H7 (cell line): ENCODE data around the gene MLXIPL. TPM values are rescaled to one million over a fixed set of nuclear protein-coding genes. Genes with fewer than 3 reads are reported as not detected.
A peak's percentile ranks its signal among the peaks of the same experiment; 100 is the strongest.
"Not testable (repeated sequence)": the region's sequence is repeated elsewhere in the genome, so short reads cannot be mapped to it uniquely, and the experiment has no call there.

Experiments
- DNase-seq: peaks from one replicate; pipeline ENCODE4 v3.0.0; 2012
- H3K27me3 ChIP-seq: 2 replicates; pipeline ENCODE4 v1.6.0; 2011; ENCODE audit warnings: mild to moderate bottlenecking, low read length; ENCODE audit not compliant: control insufficient read depth, insufficient read depth
- H3K36me3 ChIP-seq: replicated peaks from 2 replicates; pipeline ENCODE4 v1.5.1; 2011; ENCODE audit warnings: low read length; ENCODE audit not compliant: control insufficient read depth, insufficient read depth
- H3K4me3 ChIP-seq: 2 replicates; pipeline ENCODE4 v1.5.1; 2011; ENCODE audit warnings: low read depth, mild to moderate bottlenecking, control low read depth, low read length, moderate library complexity; ENCODE audit not compliant: insufficient read depth
- total RNA-seq: library from RNA; depleted of rRNA; stranded (reverse); fragments of >200 nt; shearing (Covaris generic); gene quantifications from 2 replicates; pipeline ENCODE4 v1.2.3, GENCODE V29; 2014

The MLXIPL gene
- total RNA-seq, 1 experiment from 2014 or later: 0.73 TPM

DNA sequence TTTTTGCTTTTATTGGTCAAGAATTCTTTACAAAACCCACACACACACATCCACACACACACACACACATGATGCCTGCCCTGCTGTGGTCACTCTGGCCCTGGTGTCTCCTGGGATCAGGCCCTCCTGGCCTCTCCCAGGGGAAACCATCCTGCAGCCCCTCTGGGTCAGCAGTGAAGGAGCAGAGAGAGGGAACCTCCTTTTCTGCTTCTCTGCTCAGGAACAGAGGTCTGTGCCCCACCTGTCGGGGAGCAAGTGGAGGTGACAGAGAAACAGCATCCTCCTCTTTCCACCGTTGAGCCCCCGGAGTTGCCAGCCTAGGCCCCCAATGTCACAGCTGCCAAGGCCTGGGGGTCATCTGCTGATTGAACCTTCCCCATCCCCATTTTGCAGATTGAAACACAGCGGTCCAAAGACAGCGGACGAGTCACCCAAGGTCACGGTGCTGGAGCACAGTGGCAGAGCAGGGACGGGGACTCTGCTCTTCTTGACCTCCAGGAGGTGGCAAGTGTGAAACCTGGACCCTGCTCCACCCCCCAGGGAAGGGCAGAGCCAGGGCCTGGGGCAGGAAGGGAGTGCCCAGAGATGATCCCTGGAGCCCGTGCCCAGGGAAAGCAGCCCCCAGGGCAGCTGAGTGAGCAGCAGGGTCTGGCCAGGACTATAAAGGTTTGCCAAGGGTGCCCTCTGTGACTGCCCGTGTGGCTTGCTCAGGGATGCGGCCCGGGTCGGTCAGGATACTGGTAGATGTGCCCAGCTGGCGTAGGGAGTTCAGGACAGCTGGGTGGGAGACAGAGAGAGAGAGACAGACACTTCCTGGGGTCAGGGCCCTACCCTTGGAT lies 30.9 kb downstream of the MLXIPL start:
- Histone ChIP-seq H3K27me3 (no peaks in the 10 kb centered on the region), H3K4me3 (no peak overlapping the region), H3K36me3 (no peaks in the 10 kb centered on the region)
- DNase-seq: no peak

DNA sequence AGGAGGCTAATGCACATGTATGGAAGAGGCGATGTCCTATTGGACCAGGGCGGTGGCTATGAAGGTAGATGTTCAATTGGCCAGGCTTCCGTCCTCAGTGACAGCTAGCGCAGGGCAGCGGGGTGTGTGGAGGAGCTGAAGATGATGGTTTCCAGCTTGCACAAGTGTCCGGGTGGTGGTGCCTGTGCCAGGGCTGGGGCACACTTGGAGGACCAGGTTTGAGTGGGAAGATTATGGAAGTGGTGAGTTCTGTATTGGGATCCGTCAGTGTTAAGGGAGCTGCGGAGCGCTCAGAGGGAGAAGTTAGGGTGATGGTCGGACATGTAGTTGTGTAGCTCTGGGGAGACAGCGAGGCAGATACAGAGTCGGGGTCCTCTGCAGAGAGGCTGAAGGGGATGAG lies 37.4 kb downstream of the MLXIPL start:
- H3K4me3 ChIP-seq: no peak overlapping the region
- no peak for DNase-seq
- H3K36me3 ChIP-seq: no peaks in the 10 kb centered on the region

GRCh38 chr7:73585196-73585595 lies 39.1 kb downstream of the MLXIPL start:
- no peaks in the 10 kb centered on the region for H3K36me3 ChIP-seq
- H3K27me3 ChIP-seq: peaks cover 5% of the 10 kb centered on the region
- no peak overlapping the region for H3K4me3 ChIP-seq
- DNase-seq: no peak

More for the DNA sequence above, 37.4 kb downstream of the MLXIPL start:
- H3K27me3 ChIP-seq: peaks cover 2% of the 10 kb centered on the region

- H3K4me3 ChIP-seq: no peak overlapping the region
- no peaks in the 10 kb centered on the region for H3K36me3 ChIP-seq
- DNase-seq: no peak
- H3K27me3 ChIP-seq: peaks cover 7% of the 10 kb centered on the region
These were observed 41.6 kb downstream of the MLXIPL start for GRCh38 chr7:73582664-73583202.

DNA sequence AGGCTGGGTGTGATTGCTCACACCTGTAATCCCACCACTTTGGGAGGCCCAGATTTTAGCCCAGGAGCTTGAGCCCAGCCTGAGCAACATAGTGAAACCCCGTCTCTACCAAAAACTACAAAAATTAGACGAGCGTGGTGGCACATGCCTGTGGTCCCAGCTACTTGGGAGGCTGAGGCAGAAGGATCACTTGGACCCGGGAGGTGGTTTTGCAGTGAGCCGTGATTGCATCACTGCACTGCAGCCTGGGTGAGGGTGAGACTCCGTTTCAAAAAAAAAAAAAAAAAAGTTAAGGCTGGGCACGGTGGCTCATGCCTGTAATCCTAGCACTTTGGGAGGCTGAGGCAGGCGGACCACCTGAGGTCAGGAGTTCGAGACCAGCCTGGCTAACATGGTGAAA lies 43.3 kb downstream of the MLXIPL start:
- not testable (repeated sequence) for H3K36me3 ChIP-seq, DNase-seq, H3K27me3 ChIP-seq, H3K4me3 ChIP-seq

DNA sequence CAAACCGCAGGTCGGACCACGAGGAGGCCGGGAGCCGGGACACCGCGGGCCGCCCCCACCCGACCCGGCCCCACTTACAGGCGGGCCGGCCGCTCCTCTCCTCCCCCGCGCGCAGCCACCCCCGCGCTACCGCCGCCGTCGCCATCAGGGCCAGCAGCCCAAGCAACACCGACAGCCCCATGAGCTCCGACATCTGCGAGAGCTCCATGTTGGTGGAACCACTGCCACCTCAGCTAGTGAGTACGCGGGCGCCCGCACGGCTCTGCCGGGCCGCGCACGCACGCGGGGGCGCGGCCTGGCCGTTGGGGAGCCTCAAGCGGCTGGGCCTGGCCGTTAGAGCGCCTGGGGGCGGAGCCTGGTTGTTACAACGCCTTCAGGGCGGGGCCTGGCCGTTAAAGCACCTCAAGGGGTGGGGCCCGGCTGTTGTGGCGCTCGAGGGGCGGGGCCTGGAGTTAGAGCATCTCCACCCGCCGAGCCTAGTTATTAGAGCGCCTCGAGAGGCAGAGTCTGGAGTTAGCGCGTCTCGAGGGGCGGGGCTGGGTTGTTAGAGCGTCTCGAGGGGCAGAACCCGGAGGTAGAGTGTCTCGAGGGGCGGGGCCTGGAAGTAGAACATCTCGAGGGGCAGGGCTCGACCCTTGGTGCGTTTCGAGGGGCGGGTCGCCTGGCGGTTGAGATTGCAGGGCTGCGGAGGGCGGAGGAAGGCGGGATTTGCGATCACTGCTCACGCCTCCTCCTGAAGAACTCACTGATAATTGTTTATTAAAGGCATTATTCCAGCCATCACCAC lies 45.8 kb downstream of the MLXIPL start, which contains the start of gene TBL2:
Gene TBL2, minus strand, starts transcription at position 238 of the 787 bp plus-strand sequence. Its CDS starts 30 bp downstream, at position 208.
- H3K36me3 ChIP-seq: peaks cover 10% of the 10 kb centered on the region
- H3K27me3 ChIP-seq: peaks cover 7% of the 10 kb centered on the region
- DNase-seq: peak; percentile 99
- H3K4me3 ChIP-seq: peak within 1 kb of the TSS; percentile 81

DNA sequence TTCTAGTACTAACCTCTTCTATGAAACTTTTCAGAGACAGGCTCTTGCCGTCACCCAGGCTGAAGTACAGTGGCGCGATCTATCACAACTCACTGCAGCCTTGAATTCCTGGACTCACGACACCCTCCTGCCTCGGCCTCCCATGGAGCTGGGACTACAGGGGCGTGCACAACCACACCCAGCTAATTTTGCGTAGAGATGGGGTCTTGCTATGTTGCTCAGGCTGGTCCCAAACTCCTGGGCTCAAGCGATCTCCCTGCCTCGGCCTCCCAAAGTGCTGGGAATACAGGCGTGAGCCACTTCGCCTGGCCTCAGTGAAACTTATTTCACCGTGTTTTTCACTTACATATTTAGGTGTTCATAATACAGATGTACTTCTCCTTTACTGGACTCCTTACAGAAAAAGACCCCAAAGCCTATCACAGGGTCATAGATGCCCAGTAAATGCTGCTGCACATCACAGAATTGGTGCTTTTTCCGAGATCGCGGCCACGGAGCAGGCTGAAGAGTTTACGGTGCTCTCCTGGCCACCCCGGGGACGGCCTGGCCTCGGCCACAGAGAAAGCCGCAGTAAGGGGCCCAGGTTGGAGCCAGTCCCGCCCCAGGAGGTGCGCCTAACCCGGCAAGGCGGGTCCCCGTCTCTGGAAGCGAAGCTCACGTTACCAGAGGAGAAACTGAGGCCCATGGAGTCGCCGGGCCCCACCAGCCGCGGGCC lies 46.5 kb downstream of the MLXIPL start:
- H3K4me3 ChIP-seq: peak overlapping the region; percentile 81
- no peak for DNase-seq
- peaks cover 7% of the 10 kb centered on the region for H3K27me3 ChIP-seq
- peaks cover 17% of the 10 kb centered on the region for H3K36me3 ChIP-seq

DNA sequence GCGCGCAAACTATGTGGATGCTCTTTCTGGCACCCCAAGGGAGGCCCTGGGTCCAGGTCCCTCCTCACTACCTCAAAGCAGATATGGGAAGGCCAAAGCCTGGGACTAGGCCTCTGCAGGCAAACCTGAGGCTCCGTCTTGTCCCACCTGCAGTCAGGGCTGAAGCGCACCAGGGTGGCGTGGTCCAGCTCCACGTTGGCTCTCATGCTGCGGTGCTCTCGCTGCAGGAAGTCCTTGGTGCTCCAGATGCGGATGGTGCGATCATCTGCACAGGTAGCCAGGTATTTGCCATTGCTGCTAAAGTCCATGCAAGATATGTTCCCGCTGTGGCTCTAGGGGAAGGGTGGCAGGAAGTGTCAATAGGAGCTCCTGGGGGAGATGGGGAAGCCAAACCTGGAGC lies 50.5 kb downstream of the MLXIPL start:
- no peak overlapping the region for H3K4me3 ChIP-seq
- DNase-seq: no peak
- H3K36me3 ChIP-seq: peaks cover 35% of the 10 kb centered on the region
- peaks cover 2% of the 10 kb centered on the region for H3K27me3 ChIP-seq

- Histone ChIP-seq H3K4me3 (no peak overlapping the region), H3K27me3 (peaks cover 2% of the 10 kb centered on the region), H3K36me3 (peaks cover 35% of the 10 kb centered on the region)
- no peak for DNase-seq
These were observed 51.0 kb downstream of the MLXIPL start for GRCh38 chr7:73573276-73573675.

GRCh38 chr7:73572767-73573186 lies 51.5 kb downstream of the MLXIPL start:
- no peak overlapping the region for H3K4me3 ChIP-seq
- H3K36me3 ChIP-seq: peaks cover 35% of the 10 kb centered on the region
- no peaks in the 10 kb centered on the region; the same call in 1 of the 2 replicates for H3K27me3 ChIP-seq
- no peak for DNase-seq

DNA sequence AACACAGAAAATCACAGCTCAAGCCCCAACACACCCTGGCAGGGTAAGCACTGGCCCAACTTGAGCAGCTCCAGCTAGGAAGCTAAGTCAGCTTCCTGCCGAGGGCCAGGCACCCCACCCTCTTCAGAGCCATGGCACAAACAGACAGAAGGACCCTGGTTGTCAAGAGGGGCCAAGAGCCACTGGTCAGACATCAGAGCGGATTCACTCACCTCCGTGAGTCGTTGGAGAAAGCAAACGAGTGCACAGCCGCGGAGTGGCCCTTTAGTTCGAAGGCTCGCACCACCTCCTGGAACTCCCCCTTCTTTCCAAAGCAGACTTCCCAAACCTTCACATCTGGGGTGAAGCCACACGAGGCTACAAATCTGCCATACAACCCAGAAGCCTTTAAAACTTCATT lies 53.3 kb downstream of the MLXIPL start:
- Histone ChIP-seq H3K27me3 (no peaks in the 10 kb centered on the region), H3K4me3 (no peak overlapping the region), H3K36me3 (peaks cover 35% of the 10 kb centered on the region)
- no peak for DNase-seq

DNA sequence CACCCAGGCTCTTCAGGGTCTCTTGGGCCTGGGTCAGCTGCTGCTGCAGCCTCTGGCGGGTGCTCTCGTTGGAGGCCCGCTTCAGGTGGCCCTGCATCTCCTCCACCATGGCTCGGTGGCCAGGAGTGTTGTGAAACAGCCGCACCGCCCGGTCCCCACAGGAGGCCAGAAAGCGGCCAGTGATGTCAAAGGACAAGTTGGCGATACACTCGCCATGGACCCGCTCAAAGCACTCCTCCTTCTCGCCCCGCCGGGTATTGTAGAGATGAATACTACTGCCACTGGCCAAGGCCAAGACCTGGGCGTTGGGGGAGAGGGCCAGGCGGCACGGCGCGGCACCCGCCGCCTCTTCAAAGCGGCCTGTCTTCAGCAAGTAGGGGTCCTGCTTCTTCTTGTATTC lies 53.8 kb downstream of the MLXIPL start:
- no peak for DNase-seq
- Histone ChIP-seq H3K4me3 (no peak overlapping the region), H3K27me3 (no peaks in the 10 kb centered on the region), H3K36me3 (peaks cover 35% of the 10 kb centered on the region)

DNA sequence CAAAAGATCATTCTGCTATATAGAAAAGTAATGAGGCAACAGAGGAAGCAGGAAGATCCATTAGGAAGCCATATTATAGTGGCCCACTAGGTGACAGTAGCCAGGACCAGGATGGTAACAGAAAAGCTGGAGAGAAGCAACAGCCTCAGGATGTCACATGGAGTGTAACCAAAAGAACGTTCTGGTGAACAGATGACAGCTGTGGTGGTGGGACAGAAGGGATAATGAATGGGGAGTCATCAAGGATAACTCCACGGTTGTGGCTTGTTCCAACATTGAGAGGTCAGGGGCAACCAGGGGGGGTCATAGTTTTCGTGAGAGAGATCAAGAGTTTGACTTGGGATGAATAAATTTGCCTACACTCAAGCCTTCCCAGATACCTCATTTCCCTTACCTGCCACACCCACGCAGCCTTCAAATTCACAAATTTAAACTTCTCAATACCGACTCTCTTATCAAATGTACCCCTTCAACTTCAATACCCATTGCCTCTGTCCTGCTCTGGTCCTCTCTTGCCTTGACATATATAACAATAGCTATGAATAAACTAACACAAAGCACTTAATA lies 55.2 kb downstream of the MLXIPL start:
- Histone ChIP-seq H3K27me3 (no peaks in the 10 kb centered on the region), H3K36me3 (peaks cover 31% of the 10 kb centered on the region), H3K4me3 (no peak overlapping the region)
- no peak for DNase-seq
